ENCODE data around the gene UGT2B10. TPM values are rescaled to one million over a fixed set of nuclear protein-coding genes. Genes with fewer than 3 reads are reported as not detected.
A peak's percentile ranks its signal among the peaks of the same experiment; 100 is the strongest.

The UGT2B10 gene
- polyA plus RNA-seq, 1 donor: 0.25 TPM

GRCh38 chr4:68869274-68869773 is 53.5 kb downstream of the UGT2B10 start:
- DNase-seq: no peak
- Histone ChIP-seq H3K4me1 (ENCODE audit: control insufficient read depth, insufficient read depth, low read length) (peaks cover 23% of the 10 kb centered on the region), H3K27me3 (ENCODE audit: control insufficient read depth, insufficient read depth, low read length) (no peaks in the 10 kb centered on the region), H3K9me3 (ENCODE audit: control insufficient read depth, low read depth, low read length) (peaks cover 2% of the 10 kb centered on the region), H3K4me3 (ENCODE audit: low read length) (no peak overlapping the region), H3K27ac (ENCODE audit: low read length) (no peak overlapping the region), H3K36me3 (ENCODE audit: control insufficient read depth, insufficient read depth, low read length) (no peaks in the 10 kb centered on the region)
- 43% methylated on average over 1 of the region's 8 CpGs for WGBS (ENCODE audit: insufficient coverage, low lambda C conversion rate)

- Histone ChIP-seq H3K27ac (ENCODE audit: low read length) (peak overlapping the region; percentile 81), H3K4me3 (ENCODE audit: low read length) (no peak overlapping the region)
- no CpG with 5 or more reads among the region's 2 CpGs for WGBS (ENCODE audit: insufficient coverage, low lambda C conversion rate)
These were observed 56.2 kb downstream of the UGT2B10 start for GRCh38 chr4:68871809-68872642.

GRCh38 chr4:68872643-68873502 is 57.1 kb downstream of the UGT2B10 start:
- Histone ChIP-seq H3K4me1 (ENCODE audit: control insufficient read depth, insufficient read depth, low read length) (peaks cover 20% of the 10 kb centered on the region), H3K27me3 (ENCODE audit: control insufficient read depth, insufficient read depth, low read length) (no peaks in the 10 kb centered on the region), H3K36me3 (ENCODE audit: control insufficient read depth, insufficient read depth, low read length) (no peaks in the 10 kb centered on the region), H3K4me3 (ENCODE audit: low read length) (no peak overlapping the region), H3K27ac (ENCODE audit: low read length) (peak overlapping the region; percentile 81), H3K9me3 (ENCODE audit: control insufficient read depth, low read depth, low read length) (no peaks in the 10 kb centered on the region)
- peak in 1 of 2 donors; percentile 43 for DNase-seq
- no CpG with 5 or more reads among the region's 3 CpGs for WGBS (ENCODE audit: insufficient coverage, low lambda C conversion rate)

More at GRCh38 chr4:68871809-68872642, 56.2 kb downstream of the UGT2B10 start:
- Histone ChIP-seq H3K36me3 (ENCODE audit: control insufficient read depth, insufficient read depth, low read length) (no peaks in the 10 kb centered on the region), H3K27me3 (ENCODE audit: control insufficient read depth, insufficient read depth, low read length) (no peaks in the 10 kb centered on the region), H3K9me3 (ENCODE audit: control insufficient read depth, low read depth, low read length) (peaks cover under 1% of the 10 kb centered on the region), H3K4me1 (ENCODE audit: control insufficient read depth, insufficient read depth, low read length) (peaks cover 16% of the 10 kb centered on the region)
- DNase-seq: peak; percentile 63 to 87

- H3K4me1 ChIP-seq (ENCODE audit: control insufficient read depth, insufficient read depth, low read length): peaks cover 20% of the 10 kb centered on the region
- DNase-seq: no peak
- H3K27ac ChIP-seq (ENCODE audit: low read length): peak overlapping the region; percentile 81
- no peaks in the 10 kb centered on the region for H3K27me3 ChIP-seq (ENCODE audit: control insufficient read depth, insufficient read depth, low read length)
- H3K9me3 ChIP-seq (ENCODE audit: control insufficient read depth, low read depth, low read length): no peaks in the 10 kb centered on the region
- H3K4me3 ChIP-seq (ENCODE audit: low read length): no peak overlapping the region
- no peaks in the 10 kb centered on the region for H3K36me3 ChIP-seq (ENCODE audit: control insufficient read depth, insufficient read depth, low read length)
These were observed 58.7 kb downstream of the UGT2B10 start for GRCh38 chr4:68874507-68874906.

GRCh38 chr4:68877555-68877954 is 61.8 kb downstream of the UGT2B10 start:
- DNase-seq: no peak
- Histone ChIP-seq H3K27me3 (ENCODE audit: control insufficient read depth, insufficient read depth, low read length) (no peaks in the 10 kb centered on the region), H3K9me3 (ENCODE audit: control insufficient read depth, low read depth, low read length) (no peaks in the 10 kb centered on the region), H3K4me1 (ENCODE audit: control insufficient read depth, insufficient read depth, low read length) (peaks cover 19% of the 10 kb centered on the region), H3K27ac (ENCODE audit: low read length) (no peak overlapping the region), H3K36me3 (ENCODE audit: control insufficient read depth, insufficient read depth, low read length) (no peaks in the 10 kb centered on the region), H3K4me3 (ENCODE audit: low read length) (no peak overlapping the region)
- WGBS (ENCODE audit: insufficient coverage, low lambda C conversion rate): 100% methylated on average over 2 of the region's 5 CpGs

- Histone ChIP-seq H3K4me3 (ENCODE audit: low read length) (no peak overlapping the region), H3K36me3 (ENCODE audit: control insufficient read depth, insufficient read depth, low read length) (no peaks in the 10 kb centered on the region), H3K27me3 (ENCODE audit: control insufficient read depth, insufficient read depth, low read length) (no peaks in the 10 kb centered on the region), H3K4me1 (ENCODE audit: control insufficient read depth, insufficient read depth, low read length) (peaks cover 16% of the 10 kb centered on the region), H3K9me3 (ENCODE audit: control insufficient read depth, low read depth, low read length) (no peaks in the 10 kb centered on the region), H3K27ac (ENCODE audit: low read length) (no peak overlapping the region)
- peak; percentile 36 to 71 for DNase-seq
- 44% methylated on average over 2 of the region's 2 CpGs for WGBS (ENCODE audit: insufficient coverage, low lambda C conversion rate)
These were observed 62.3 kb downstream of the UGT2B10 start for GRCh38 chr4:68878048-68878447.

Other genes starting within 250 kb of the UGT2B10 start
- 287 TPM for gene UGT2B17, start 239.7 kb upstream of the UGT2B10 start, polyA plus RNA-seq
- gene UGT2B15, start 145.3 kb upstream of the UGT2B10 start, polyA plus RNA-seq: 29.6 TPM
- gene UGT2A3, start 135.8 kb downstream of the UGT2B10 start, polyA plus RNA-seq: 285 TPM

Data from large intestine (tissue), 3 donors.